Activated gamma-delta T cell treated with Interleukin-2 at 50 U/mL for 16 hours (primary cell): ENCODE results near the gene COA6.

Source experiments
- DNase-seq: peaks from one replicate; pipeline ENCODE4 v3.0.0-alpha.2; 2020

The COA6 gene, protein sequence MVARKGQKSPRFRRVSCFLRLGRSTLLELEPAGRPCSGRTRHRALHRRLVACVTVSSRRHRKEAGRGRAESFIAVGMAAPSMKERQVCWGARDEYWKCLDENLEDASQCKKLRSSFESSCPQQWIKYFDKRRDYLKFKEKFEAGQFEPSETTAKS

DNA sequence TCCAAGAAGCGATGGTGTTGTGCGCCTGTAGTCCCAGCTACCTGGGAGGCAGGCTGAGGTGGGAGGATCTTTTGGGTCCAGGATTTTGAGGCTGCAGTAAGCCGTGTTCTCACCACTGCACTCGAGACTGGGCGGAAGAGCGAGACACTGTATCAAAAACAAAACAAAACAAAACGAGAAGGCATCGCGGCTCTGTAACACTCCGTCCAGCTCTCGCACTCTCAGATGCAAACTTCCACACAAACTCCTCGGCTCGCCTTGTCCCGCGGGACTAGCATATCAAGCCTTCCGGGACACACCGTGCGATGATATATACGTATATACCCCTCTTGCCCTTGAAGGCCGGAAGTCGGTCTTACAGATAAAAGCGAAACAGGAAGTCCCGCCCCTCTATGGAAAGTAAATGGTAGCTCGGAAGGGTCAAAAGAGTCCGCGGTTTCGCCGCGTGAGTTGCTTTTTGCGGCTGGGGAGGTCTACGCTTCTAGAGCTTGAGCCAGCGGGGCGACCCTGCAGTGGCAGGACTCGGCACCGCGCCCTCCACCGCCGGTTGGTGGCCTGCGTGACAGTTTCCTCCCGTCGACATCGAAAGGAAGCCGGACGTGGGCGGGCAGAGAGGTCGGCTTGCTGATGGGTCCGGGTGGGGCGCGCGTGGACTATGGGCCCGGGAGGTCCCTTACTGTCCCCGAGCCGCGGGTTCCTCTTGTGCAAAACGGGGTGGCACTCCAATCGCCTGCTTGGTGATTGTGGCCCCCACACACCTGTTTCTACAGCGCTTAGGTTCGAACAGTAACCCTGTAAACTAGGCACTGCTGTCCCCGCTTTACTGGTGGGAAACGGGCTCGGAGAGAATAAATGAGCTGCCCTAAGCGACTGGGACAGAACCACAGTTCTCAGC lies at the start of gene COA6:
TSS of gene COA6 (plus strand) at position 393 of the 895 bp plus-strand sequence. CDS start at position 404, 11 bp downstream.
- DNase-seq: peak; percentile 90

DNA sequence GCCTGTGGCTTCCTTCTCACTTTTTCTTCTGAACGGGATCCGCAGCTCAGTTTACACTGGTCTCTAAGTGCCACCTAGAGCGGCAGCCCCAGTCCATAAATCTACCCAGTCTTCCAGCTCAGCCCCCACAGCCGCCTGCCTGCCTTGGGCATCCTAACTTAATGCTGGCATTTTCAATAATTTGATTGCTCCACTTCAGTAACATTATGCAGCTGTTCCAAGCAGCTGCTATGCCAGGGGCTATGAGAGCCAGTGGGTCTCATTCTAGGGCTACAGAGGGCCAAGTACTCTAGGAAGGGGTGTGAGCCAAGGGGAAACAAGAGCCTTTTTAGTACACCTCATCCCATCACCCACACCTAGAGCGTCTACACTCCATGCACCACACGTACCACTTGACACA lies 48.4 kb upstream of the COA6 start:
- no peak for DNase-seq

DNA sequence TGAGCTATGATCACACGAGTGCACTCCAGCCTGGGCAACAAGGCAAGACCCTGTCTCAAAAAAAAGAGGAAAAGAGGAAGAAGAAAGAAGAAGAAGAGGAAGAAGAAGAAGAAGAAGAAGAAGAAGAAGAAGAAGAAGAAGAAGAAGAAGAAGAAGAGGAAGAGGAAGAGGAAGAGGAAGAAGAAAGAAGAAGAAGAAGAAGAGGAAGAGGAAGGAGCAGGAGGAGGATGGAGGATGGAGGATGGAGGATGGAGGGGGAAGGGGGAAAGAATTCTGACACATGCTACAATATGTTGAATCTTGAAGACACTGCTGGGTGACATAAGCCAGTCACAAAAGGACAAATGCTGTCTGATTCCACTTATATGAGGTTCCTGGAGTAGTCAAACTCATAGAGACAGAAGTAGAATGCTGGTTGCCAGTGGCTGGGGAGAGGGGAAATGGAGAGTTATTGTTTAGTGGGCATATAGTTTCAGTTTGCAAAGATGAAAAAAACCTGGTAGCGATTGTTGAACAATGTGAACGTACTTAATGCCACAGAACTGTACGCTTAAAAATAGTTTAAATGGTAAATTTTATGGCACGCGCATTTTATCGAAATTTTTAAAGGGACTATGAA lies 47.3 kb upstream of the COA6 start:
- DNase-seq: no peak

DNA sequence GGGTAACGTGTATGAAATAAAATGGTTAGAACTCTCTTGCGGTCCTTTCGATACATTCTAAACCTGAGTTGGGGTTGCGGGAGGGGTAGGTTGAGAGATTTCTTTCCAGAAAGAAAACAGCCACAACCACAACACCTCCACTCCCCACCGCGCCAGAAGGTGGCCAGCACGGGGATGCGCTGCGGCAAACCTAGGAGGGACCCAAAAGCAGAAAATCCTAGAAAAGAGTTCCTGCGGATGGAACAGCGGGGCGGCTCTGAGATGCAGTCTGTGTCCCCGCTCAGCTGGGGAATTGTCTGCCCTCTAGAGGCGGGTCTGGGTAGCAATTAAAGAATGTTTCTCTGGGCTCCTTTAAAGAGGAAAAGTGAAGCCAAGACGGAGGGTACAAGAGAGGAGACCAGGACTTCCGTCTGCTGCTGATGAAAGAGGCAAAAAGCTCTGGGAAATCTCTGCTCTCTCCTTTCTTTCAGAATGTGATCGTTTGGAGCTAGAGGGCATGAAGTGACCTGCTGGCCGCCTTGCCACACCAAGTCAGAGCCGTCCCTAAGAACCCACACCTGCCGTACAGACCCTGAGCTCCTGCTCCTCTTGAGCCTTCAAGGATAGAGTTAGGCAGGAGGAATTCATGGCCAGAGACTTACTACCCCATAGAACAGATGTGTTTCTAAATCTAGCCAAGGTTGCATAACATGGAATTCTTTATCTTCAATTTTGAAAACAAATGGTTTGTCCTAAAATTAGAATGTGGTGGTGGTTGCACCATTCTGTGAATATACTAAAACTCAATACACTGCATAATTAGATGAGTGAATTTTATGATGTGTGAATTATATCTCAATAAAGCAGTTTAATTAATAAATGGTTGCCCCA lies 46.5 kb upstream of the COA6 start:
- peak; percentile 60 for DNase-seq

DNA sequence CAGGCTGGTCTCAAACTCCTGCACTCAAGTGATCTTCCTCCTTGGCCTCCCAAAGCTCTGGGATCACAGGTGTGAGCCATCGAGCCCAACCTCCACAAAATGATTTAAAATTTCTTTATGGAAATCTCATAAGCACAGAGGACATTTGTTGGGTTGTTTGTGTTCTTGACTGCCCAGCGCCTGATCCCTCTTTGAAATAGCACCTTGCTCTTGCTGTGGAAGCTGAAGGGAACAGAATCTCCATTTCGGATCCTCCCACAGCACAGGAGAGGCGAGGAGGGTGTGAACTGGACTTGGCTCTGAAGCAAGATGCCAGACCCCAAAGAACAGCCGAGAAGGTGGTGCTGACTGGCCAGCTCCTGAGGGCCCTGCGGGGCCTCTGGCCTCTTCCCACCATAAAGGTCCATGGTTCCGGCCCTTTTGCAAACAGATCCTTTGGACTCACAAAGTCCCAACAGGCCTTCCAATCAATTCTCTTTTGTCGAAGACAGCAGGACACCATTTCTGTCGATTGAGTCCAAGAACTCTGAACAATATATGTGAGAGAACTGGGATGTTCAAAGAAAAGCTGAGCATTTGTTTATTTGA lies 45.6 kb upstream of the COA6 start:
- no peak for DNase-seq

DNA sequence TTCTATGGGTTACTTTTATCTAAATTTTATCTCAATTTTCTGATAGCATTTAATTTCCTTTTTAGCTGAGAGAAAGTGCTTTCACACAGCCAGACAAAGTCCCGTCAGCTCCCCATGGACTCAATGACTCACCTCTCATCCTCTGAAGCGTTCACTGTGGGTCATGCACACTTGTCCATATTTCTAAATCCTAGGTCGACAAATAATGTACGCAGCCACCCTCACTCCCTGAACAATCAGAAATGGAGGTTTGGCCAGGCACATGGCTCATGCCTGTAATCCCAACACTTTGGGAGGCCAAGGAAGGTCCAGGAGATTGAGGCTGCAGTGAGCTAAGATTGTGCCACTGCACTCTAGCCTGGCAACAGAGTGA lies 42.4 kb upstream of the COA6 start:
- no peak for DNase-seq

DNA sequence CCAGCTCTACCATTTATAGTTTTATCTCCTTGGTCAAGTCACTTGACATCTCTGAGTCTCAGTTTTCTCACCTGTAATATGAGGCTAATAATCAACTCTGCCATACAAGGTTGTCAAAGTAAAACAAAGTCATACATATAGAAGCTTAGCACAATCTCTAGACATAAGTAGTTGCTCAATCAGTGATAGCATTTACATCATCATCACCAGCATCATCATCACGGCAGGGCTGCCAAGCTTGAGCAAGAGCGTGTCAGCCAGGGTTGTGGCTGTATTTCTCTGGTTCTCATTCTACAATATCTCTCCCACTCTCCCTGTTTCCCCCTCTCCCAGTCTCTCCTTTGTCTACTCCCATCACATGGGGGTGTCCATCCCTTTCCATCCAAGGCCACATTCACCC lies 41.7 kb upstream of the COA6 start:
- no peak for DNase-seq

DNA sequence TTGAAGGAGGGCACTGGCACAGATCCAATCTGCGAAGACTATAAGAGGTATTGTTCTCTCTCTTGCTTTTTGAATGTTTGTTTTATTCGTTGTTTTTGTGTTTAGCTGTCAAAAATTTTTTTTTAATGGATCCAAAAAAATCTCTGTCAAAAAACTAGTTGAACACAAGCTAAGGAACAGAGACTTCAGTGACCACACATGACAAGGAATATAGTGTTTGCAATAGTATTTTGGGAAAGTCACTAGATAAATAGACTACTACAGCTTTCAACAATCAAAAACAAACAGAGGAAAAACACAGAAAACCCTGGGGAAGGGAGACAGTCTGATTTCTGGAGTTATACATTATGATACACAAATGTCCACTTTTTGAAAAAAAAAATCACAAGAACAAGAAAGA lies 36.9 kb upstream of the COA6 start:
- no peak for DNase-seq

DNA sequence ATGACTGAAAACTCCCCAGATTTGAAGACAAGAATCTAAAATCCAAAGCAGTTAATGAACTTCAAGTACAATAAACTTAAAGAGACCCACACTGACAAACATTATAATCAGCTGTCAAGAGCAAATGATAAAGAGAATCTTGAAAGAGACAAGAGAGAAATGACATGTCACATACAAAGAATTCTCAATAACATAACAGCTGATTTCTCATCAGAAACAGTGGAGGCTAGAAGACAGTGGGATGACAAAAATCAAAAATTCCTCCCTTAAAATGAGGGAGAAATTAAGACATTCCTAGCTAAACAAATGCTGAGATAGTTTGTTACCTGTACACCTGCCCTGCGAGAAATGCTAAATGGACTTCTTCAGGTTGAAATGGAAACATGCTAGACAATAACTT lies 36.0 kb upstream of the COA6 start:
- no peak for DNase-seq

DNA sequence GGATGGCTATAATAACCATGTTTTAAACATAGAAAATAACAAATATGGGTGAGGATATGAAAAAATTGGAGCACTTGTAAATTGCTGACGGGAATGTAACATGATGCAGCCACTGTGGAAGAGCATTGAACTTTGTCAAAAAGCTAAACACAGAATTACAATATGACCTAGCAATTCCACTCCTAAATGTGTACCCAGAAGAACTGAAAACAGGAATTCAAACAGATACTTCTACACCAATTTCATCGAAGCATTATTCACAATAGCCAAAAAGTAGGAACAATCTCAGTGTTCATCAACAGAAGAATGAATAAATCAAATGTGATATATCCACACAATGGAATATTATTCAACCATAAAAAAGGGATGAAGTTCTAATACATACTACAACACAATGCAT lies 32.7 kb upstream of the COA6 start:
- DNase-seq: no peak

DNA sequence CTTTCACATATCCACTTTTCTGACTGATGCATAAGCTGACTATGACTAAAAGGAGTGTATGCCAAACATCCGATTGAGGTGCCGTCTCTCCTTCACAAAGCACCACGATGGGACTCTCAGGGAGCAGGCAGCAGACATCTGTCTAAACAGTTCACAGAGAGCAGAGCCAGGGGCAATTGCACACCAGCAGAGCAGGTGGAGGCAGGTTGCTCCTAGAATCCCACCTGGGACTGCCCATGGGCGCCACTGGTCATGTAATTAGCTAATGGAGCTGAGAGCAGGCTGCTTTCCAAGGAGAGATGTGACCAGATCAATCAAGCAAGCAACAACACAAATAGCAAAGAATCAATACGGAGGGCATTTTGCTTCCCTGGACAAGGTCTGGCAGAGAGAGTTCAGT lies 30.5 kb upstream of the COA6 start:
- DNase-seq: no peak

DNA sequence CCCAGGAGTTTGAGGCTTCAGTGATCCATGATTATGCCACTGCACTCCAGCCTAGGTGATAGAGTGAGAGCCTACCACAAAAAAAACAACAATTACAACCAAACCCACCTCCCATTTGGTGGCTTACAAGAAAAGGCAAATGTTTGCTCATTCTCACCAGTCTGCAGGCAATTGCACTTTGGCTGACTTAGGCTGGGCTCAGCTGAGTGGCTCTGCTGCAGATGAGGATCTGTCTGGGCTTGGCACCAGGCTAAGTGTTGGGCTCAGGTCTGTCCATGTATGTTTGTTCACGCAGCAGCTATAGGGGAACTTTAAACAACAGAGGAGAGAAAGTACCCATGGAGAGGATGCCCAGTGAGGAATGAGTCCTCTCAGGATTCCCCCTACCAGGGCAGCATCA lies 28.0 kb upstream of the COA6 start:
- DNase-seq: no peak

DNA sequence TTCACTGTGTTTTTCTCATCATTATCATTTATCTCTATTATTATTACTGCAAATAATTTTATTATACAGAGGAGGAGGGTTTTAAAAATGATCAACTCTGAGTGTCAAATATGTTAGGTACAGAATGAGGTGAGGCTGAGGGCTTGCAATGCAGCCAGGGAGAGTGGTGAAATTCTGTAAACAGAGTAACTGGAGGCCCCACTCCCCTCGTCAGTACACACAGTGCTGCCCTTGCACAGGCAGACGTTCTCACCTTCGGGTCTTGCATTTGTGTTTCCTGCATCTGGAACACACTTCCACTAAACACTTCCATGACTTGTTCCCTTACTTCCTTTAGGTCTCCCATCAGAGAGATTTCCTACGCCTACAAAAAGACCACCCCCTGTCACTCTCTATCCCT lies 24.3 kb upstream of the COA6 start:
- no peak for DNase-seq

DNA sequence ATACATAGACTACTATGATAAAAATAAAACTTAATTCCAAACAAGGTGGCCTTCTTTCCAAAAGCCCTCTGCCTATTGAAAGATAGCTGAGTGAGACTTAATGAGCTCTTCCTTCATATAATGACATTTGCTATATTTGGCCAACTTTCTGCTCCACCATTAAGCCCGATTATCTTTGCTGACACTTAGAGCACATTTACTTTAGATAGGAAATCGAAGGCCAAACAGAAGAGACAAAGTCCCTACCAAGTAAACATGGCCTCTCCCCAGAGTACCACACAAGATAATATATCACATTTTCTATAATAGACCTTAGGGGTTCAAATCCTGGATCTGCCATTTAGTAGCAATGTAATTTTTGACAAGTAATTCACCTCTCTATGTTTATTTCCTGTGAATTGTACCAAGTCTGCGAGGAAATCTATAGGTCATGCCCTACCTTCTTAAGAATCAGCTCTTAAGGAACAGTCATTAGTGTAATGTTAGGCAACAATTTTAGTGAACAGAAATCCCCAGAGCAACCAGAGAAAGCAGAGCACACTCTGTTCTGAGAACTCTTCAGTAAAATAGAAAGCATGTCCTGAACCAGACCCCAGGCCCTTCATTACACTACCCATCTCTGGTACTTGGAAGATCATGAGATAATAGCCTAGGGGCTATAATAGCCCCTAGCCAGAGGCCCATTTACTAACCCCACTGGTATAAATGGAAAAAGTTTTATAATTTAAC lies 17.3 kb upstream of the COA6 start:
- DNase-seq: no peak

DNA sequence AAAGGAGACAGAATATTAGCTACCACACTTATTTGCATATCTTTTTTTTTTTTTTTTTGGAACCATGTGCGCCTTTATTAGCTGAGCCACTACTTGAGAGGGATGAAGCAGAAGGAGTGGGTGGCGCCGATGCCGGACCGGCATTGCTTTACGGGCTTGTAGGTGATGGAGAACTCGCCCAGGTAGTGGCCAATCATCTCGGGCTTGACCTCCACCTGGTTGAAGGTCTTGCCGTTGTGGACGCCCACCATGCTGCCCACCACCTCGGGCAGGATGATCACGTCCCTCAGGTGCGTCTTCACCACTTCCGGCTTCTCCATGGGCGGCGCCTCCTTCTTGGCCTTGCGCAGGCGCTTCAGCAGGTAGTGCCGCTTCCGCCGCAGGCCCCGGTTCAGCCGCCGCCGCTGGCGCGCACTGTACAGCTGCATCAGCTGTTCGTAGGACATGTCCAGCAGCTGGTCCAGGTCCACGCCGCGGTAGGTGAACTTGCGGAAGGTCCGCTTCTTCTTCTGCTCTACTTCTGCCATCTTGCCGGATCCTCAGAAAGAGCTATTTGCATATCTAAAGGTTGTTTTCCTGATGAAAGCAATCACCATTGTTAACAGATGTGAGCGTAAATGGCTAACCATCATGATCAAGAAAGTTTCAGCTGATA lies 16.5 kb upstream of the COA6 start:
- peak; percentile 38 for DNase-seq

DNA sequence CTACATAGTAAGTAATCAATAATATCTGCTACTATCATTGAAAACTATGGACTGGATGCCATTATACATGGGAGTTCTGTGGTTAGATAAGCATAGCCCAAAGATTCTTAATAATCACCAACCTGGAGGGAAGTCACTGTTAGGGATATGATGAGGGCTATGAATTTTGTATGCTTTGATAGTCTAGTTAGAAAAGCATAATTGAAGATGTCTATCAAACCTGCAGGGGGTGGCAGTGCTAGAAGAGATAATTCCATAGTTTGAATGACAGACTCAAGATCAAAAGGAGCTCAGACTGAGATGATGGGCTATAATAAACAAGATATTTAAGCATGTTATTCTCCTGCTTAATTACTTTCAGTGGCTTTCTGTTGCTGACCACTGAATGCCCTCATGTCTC lies 15.4 kb upstream of the COA6 start:
- DNase-seq: no peak

DNA sequence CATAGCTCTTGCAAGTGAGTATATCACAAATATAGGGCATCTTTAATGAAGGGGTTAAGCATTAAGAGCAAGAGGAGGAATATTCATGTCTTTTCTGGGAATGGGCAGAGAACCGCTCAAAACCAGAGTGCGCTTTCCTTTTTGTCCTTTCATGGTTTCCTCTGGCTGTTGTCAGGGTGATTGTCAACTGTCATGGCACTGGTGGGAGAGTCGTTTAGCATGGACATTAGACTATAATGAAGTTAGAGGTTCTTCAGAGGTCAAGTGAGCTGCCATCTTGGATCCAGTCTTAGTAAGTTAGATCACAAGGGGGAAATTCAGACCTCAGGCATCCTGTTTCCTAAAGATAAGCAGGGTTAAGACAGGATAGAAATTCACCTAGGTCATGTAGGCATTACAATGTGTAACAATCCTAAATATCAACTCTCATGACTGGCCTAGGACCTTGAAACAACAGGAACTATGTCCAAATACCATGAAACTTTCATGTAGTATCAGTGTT lies 12.1 kb upstream of the COA6 start:
- DNase-seq: no peak

DNA sequence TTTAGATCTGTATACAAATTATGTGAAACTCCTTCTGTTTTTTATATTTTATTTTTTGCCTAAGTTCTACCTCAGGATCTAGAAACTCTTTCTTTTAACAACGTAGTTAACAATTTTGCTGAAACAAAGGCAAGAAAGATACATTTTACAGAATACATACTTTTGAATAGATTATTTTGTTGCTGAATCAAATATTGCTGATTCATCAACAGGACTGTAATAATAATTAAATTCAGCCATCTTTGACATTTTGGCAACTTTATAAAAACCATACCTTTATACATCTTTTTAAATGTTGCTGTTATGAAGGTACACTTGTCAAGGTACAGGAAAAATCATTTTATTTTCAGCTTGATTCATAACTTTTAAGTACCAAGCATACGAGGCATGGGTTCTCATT lies 10.7 kb upstream of the COA6 start:
- DNase-seq: no peak

DNA sequence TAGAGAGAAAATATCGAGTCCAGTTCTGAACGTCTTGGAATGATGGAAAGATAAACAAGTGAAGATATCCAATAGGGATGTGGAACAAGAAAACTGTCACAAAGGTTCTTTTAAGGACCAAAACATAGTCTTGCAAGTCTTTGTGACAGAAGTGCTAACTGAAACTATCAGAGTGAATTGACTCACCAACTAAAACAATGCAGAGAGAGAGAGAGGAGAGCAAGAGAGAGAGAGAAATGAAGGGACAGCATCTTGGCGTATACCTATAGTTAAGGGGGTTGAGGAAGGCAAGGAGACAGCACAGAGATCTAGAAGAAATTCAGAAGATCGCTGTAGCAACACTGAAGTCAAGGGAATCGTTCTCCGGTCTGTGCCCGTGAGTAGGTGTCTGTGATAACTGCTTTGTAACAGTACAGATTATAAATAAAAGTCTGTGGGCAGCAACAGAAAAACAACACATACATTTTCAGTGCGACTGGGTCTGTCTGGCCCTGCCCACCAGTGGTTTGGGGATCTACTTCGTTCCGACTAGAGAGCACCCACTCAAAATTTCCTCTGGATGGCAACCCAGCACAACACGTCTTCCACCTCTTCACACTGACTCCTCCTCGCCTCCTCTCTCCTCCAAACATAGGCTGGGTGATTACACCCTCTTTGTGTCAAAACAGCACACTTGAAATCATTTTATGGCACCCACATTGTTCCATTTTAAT lies 4.8 kb upstream of the COA6 start:
- no peak for DNase-seq

DNA sequence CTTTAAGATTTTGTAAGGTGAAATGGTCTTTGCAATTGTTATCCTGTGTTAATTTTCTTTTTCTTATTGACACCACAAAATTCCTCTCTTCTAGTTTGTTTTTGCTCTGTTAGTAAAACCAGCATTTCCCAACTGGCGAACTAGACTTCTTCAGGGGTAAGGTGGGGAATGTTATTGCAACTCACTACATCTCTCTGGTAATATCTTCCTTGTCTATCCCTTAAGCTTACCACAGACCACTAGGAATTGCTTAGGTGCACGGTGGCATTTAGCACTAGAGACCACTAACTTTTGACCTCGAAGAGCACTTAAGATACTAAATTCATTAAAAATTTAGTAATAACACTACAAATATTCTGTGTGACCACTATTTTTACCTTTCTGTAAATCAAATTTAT lies 4.2 kb upstream of the COA6 start:
- no peak for DNase-seq

DNA sequence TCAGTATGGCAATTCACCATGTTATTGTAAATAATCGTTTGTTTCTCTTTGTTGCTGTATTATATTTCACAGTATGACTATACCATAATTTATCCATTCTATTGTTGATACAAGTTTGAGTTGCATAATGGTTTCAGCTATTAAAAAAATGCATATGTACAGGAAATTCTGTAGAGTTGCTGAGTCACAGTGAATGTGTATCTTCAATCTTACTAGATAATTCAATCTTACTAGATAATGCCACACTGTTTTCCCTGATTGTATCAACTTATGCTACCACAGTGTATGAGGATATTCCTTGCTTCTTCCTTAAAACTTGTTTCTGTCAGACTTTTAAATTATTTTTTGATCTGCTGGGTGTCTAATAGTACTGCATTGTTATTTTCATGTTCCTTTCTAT lies 3.5 kb upstream of the COA6 start:
- no peak for DNase-seq
